KBM-7 (cell line): ENCODE data around the gene CCDC170.
A peak's percentile ranks its signal among the peaks of the same experiment; 100 is the strongest.
"Not testable (repeated sequence)": the region's sequence is repeated elsewhere in the genome, so short reads cannot be mapped to it uniquely, and the experiment has no call there.

Source experiments
- DNase-seq: peaks from one replicate; pipeline ENCODE4 v3.0.0-alpha.2; 2015
- in situ Hi-C: fragments of 300-500 bp; cut with MboI; formaldehyde crosslinking; loops from 2 replicates; pipeline ENCODE4 v1.14.3; 2020; ENCODE audit warnings: low sequenced_read_pairs, low pct_unique_long_range_greater_than_20kb, mixed read lengths

The CCDC170 gene

DNA sequence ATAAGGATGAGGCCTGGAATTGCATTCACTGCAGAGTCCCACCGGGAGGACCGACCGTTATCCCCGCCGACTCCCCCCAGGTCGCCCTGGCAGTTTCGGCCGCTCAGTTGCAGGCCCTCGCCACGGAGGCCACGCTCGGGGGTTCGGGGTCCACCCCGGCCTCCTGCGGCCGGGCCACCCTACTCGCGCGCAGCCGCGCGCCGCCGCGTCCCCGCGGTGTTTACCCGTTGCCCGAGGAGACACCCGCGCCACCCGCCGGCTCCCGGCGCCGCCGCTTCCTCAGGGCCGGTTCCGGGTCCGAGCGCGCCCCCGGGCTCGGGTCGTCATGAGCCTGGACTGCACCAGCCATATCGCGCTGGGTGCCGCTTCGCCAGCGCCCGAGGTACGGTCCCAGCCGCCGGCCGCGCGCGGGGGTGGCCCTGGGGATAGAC is at the start of gene CCDC170:
TSS of gene CCDC170 (plus strand) at position 214 of the 431 bp plus-strand sequence. CDS start at position 326, 112 bp downstream.
- DNase-seq = peak; percentile 76
- in situ Hi-C loops = no loop called here

DNA sequence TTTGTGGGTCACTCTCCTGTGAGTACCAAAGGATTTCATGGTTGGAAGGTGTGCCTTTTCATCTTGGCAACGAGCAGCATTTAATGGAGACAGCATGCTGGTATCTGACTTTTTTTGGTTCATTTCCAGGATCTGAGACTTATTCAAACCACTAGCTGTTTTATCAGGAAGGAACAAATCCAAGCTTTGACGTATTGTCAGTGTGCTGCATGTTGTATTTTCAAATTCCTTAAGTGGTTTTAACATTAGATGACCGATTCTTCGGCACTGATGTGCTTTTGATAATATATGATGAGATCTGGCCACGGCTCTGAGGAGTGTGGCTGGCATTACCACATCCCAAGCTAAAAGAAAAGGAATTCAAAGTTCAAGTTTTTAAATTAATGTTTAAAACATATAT is 48.3 kb upstream of the CCDC170 start:
- in situ Hi-C loops = no loop called here
- no peak for DNase-seq

- no peak for DNase-seq
- in situ Hi-C loops = no loop called here
Measured at GRCh38 chr6:151447237-151447636, 46.6 kb upstream of the CCDC170 start.

DNA sequence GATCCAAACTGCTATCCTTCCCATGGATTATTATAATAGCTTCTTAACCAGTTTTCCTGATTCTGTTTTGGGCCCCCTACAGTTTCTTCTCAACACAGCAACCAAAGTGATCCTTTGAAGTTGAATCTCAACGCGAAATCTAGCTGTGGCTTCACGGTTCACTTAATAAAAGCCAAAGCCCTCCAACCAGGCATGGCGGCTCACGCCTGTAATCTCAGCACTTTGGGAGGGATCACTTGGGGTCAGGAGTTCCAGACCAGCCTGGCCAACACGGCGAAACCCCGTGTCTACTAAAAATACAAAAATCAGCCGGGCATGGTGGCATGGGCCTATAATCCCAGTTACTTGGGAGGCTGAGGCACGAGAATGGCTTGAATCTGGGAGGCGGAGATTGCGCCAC is 45.2 kb upstream of the CCDC170 start:
- no peak for DNase-seq
- in situ Hi-C loops = no loop called here

- in situ Hi-C loops, DNase-seq: not testable (repeated sequence)
Measured at GRCh38 chr6:151450928-151451327, 42.9 kb upstream of the CCDC170 start.

DNA sequence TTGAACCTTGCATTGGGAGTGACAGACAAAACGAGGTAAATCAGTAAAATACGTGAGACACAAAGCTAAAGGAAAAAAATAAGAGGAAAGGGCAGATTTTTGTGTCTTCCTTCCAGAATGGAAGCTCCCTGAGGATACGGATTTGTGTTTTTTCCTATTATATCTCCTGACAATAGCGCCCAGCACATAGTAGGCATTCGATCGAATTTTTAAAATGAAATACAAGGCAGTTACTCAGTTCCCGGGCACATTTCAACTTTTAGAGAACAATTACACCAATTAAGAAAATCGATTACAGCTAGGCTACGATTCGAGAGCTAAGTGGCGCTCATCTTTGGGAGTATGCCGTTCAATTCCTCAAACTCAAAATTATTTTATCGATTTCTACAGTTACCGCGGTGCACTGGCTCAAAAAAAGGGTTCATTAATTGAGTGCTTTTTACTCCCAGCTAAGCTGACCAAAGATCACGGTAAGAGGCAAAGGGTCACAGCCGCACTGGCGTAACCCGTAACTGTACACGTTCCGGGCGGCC is 42.3 kb upstream of the CCDC170 start:
- in situ Hi-C loops = no loop called here
- DNase-seq = no peak

DNA sequence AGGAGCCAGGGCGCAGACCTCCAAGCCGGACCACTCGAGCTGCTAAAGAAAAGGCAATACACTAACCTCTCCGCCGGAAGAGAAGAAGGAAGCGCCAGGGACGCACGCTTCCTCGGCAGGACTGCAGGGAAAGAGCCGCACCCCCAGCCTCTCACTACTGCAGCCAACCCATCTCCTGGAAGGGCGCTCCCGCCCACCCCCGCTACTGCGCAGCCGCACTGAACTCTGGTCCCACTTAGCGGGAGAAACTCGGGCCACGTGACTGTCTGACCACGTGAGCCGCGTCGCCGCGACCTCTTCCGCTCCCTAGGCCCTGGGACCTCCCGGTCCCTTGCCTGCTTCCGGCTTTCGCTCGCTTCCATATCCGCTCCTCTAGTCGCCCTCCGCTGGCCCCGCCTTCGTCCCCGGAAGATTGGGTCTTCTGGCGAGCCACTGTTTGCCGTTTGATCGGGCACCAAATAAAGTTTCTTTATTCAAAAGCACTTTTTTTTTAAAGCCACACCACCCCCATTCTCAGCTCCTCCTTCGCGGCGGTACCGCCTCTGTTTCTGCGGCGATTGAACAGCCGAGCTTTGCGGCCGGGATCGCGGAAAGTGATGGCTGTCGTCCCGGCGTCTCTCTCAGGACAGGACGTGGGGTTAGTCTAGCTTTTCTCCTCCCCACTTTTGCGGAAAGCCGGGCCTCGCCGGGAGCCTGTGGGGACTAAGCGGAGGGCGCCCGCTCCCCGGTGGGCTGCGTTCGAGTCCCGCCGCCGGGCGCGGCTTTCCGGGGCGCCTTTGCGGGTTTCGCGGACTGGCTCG is 41.7 kb upstream of the CCDC170 start, which contains the start of gene RMND1:
TSS of gene RMND1 (minus strand) at position 177 of the 800 bp plus-strand sequence. CDS start 6,315 bp downstream, outside the sequence.
- in situ Hi-C loops = no loop called here
- peak; percentile 100 for DNase-seq

DNA sequence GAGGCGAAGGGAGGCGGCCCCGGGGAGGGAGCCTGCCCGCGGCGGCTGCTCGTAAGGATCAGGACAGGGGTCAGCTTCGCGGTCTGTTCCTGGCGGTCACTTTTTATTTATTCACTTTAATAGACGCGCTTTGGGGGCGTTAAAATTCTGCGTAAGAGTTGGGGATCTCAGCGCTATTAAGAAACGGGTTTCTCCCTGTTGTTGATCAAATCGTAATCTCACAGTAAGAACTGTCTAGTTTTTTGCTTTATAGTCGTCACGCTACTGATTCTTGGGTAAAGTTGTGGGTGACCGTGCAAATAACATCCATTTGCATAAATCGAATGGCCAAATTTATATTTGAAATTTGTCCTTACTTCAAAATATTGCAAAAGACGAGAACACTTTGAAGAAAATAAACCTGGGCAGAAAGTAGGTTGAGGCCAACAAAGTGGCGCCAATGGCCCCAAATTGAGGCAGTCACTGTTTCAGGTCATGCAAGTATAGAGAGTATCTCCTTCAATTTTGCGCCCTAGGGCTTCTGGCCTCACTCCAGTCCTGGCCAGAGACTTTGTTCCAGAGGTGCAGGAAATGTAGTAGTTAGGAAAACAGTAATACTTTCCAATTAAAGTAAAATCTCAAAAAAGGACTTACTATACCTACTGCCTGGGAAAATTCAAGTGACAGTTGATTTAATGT is 40.9 kb upstream of the CCDC170 start:
- in situ Hi-C loops = no loop called here
- peak; percentile 26 for DNase-seq

GRCh38 chr6:151455751-151456398 is 37.9 kb upstream of the CCDC170 start:
- DNase-seq, in situ Hi-C loops: not testable (repeated sequence)

DNA sequence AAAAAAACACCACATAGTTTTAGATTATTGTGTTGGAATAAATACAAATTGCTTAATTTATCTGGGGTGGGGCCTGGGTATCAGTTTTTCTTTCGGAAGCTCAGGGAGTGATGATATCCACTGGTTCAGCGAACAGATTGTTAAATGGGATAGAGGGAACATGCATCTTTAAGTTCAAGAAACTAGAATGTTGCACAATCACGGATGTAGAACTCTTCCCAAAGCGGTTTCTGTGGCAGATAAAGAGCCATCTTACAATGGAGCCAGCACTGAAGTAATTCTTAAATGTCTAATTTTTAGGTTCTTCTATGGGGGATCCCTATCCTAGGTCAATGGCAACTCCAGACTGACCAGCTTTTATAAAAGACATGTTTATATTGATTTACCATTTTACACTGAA is 32.1 kb upstream of the CCDC170 start:
- DNase-seq = no peak
- in situ Hi-C loops = no loop called here

DNA sequence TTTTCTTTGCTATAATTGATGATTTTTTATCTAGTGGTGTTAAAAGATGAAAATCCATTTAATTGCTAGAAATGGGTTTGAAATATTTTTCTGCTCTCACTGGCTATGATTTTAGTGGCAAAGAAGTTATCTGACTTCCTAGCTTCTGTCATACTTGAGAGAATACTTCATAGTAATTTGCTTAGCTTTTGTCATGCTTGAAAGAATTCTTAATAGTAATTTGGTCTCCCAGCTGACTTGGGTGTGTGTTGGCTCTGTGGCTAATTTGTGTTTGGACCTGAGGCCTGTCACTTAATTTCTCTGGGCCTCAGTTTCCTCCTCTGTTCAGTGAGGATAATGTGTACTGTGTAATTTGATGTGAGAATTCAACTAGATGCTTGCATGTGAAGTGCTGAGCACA is 29.1 kb upstream of the CCDC170 start:
- in situ Hi-C loops = no loop called here
- no peak for DNase-seq

GRCh38 chr6:151475653-151476523 is 17.9 kb upstream of the CCDC170 start:
- DNase-seq = peak; percentile 76
- in situ Hi-C loops = no loop called here

GRCh38 chr6:151477726-151478125 is 16.1 kb upstream of the CCDC170 start:
- in situ Hi-C loops = no loop called here
- DNase-seq = no peak

DNA sequence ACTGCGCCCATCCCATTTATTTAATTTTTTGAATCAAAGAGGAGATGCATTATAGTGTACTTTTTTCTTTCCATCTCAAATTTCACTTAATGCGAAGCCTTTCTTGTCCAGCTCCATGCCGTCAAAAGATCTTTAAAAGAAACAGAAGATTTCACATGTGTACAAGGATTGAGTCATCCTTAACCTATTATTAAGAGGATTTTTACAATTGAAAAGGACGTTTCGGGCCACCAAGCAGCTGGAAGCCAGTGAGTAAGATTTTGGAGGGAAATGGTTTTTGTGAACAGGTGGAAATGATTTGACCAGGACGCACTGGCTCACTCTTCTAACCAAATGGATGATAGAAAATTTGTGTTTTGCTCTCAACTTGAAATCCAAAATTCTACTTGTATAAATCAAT is 15.1 kb upstream of the CCDC170 start:
- no peak for DNase-seq
- in situ Hi-C loops = no loop called here

DNA sequence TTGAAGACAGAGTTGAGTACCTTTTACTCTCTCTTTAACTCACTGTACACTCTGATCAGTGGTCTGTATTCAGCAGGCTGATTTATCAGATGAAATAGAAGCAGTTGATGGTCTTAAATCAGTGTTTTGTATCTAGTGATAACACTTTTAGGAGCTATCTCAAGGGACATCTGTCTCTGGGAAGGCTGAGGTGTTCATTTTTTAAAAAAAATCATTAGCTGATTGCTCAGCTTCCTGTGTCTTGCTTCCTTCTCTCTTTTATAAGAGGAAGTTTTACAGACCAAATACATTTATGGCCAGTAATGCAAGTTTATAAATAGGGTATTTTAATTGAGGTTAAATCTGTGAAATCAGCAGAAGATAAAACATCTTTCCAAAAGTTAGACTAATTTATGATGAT is 12.0 kb upstream of the CCDC170 start:
- DNase-seq = peak; percentile 96
- in situ Hi-C loops = no loop called here

GRCh38 chr6:151482290-151482689 is 11.5 kb upstream of the CCDC170 start:
- DNase-seq = peak; percentile 76
- in situ Hi-C loops = no loop called here

DNA sequence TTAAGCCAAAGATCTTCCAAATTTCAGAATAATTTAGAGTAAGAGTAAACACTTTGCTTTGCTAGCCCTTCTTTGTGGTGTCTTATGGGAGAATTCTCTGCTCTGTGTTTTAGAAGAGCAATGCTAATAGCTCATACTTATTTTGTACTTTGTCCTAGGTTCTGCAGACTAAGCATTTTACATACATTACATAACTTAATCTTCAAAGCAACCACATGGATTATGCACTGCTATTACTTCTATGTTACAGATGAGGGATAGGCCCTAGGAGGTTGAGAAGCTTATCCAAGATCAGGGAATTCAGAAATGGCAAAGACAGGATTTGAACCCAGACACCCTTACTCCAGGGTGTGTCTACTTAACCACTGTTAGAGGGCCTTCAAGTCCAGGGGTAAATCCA is 9.8 kb upstream of the CCDC170 start:
- in situ Hi-C loops = no loop called here
- no peak for DNase-seq

DNA sequence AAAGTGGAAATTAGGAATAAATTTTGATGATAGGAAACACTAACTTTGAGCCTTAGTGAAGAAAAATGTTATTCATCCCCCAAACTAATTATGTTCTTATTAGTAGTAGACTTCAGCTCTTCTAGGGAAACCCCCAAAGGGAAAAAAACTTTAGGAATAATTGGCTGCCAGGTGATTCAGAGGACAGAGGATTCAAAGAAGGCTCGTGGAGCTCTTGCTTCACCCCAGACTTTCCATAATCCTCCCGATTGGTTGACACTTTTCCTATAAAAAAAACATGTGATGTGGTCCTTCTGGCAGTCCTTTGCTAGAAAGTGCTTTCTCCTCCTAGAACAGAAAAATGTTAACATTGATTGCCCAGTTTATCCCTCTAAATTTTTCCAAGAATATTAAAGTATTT is 5.6 kb upstream of the CCDC170 start:
- no peak for DNase-seq
- in situ Hi-C loops = no loop called here

GRCh38 chr6:151490996-151491395 is 2.8 kb upstream of the CCDC170 start:
- in situ Hi-C loops = no loop called here

More at GRCh38 chr6:151490996-151491395, 2.8 kb upstream of the CCDC170 start:
- peak; percentile 23 for DNase-seq
